Activated CD4-positive, CD25-positive, alpha-beta regulatory T cell treated with anti-CD3 and anti-CD28 coated beads, Interleukin-2, amount 50 U/mL, for 16 hours (primary cell): ENCODE results near the gene HIRA.
"Not testable (repeated sequence)": the region's sequence is repeated elsewhere in the genome, so short reads cannot be mapped to it uniquely, and the experiment has no call there.

Experiments
- DNase-seq: peaks from one replicate; pipeline ENCODE4 v3.0.0-alpha.2; 2020; ENCODE audit warnings: low read depth, low spot score

The HIRA gene

GRCh38 chr22:19385221-19385906 is 46.2 kb downstream of the HIRA start:
- no peak for DNase-seq

GRCh38 chr22:19383292-19383691 is 48.2 kb downstream of the HIRA start:
- DNase-seq, result no peak

DNA sequence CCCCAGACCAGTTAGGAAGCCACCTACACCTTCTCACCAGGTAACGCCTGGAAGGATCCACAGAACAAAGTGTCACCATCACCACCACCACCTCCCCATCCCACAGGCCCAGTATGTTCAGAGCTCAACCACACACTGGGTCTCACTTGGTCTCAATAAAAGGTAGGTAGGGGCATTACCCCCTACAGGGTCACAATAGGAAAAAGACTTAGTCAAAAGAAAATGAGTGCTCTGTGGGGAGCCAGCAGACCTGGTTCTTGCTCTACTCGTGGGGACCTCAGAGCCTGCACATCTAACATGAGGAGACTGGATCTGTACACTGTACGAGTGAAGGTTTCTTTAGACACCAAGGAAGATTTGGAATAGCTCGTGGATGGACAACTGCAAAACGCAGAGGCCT is 49.3 kb downstream of the HIRA start:
- DNase-seq, result no peak

GRCh38 chr22:19378344-19378674 is 53.2 kb downstream of the HIRA start:
- DNase-seq, result no peak

GRCh38 chr22:19377565-19378343 is 53.8 kb downstream of the HIRA start:
- DNase-seq, result no peak

GRCh38 chr22:19376971-19377370 is 54.6 kb downstream of the HIRA start:
- no peak for DNase-seq

GRCh38 chr22:19376247-19376646 is 55.3 kb downstream of the HIRA start:
- no peak for DNase-seq

GRCh38 chr22:19375435-19375834 is 56.1 kb downstream of the HIRA start:
- DNase-seq, result no peak

- DNase-seq, result no peak
These were observed 57.1 kb downstream of the HIRA start for GRCh38 chr22:19374410-19374809.

DNA sequence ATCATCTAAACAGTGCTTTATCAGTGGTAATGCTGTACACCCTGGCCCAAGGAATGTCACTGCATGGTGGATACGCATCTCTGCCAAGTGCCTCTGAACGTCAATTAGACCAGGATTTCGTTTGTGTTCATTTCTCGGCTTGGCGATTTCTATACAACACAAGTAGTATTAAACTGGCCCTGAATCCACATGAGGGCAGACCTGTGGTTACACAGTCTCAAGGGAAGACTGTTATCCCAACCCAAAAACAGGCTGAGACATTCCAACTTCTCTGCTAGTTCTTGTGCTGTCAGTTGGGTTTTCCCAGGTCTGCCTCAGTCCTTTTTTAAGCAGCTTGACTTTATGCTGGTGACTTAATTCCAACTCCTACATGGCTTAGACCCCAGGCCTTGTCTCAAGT is 58.1 kb downstream of the HIRA start:
- no peak for DNase-seq

GRCh38 chr22:19371893-19372292 is 59.6 kb downstream of the HIRA start:
- DNase-seq, result no peak

DNA sequence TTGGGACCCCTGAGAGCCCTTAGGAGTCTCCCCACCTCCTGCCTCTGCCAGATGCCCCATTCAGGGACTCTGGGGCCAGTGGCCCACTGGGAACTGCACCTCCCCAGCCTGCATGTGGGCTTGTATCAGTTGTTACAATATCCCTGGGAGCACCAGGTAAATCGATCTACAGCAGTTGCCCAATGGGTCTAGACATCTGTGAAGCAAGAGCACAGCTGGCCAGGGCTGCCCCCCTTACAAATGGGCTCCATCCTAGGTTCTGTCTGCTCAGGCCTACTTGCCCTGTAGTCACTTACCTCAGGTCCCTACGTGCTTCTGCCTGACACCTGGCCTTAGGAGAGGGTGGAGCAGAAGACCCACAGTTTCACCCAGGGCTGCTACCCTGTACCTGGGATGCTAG is 62.7 kb downstream of the HIRA start:
- DNase-seq, result no peak

GRCh38 chr22:19367763-19368367 is 63.7 kb downstream of the HIRA start:
- no peak for DNase-seq

DNA sequence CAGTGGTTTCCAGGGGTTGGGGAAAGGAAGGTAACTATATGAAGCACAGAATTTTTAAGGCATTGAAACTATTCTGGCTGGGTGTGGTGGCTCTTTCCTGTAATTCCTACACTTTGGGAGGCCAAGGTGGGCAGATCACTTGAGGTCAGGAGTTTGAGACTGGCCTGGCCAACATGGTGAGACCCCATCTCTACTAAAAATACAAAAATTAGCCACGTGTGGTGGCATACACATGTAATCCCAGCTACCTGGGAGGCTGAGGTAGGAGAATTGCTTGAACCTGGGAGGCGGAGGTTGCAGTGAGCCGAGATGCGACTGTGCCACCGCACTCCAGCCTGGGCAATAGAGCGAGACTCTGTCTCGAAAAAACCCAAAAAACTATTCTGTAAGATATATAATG is 68.0 kb downstream of the HIRA start:
- not testable (repeated sequence) for DNase-seq

GRCh38 chr22:19361501-19362103 is 69.9 kb downstream of the HIRA start:
- DNase-seq, result no peak

- DNase-seq, result no peak
These were observed 70.7 kb downstream of the HIRA start for GRCh38 chr22:19360862-19361261.

DNA sequence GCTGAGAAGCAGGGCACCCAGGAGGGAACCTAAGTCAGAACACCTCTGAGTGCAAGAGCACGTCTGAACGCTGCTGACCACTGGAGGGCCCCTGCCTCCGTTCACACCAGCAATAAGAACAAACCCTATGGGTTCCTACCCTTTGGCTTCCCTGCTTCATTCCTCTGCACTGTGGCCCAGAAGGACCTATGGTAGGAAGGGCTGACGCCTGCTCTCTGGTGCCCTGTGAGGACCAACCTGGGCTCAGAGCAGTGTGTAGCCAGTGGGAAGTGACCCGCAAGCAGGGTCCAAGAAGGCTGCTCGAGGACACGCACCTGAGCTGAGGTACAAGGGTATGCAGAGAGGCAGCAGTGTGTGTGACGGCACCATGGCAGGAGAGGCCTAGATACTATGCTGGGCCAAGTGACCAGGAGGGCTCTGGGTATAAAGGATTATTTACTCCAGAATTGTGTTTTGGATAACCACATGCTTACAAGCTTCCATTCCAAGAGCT is 71.2 kb downstream of the HIRA start:
- no peak for DNase-seq

DNA sequence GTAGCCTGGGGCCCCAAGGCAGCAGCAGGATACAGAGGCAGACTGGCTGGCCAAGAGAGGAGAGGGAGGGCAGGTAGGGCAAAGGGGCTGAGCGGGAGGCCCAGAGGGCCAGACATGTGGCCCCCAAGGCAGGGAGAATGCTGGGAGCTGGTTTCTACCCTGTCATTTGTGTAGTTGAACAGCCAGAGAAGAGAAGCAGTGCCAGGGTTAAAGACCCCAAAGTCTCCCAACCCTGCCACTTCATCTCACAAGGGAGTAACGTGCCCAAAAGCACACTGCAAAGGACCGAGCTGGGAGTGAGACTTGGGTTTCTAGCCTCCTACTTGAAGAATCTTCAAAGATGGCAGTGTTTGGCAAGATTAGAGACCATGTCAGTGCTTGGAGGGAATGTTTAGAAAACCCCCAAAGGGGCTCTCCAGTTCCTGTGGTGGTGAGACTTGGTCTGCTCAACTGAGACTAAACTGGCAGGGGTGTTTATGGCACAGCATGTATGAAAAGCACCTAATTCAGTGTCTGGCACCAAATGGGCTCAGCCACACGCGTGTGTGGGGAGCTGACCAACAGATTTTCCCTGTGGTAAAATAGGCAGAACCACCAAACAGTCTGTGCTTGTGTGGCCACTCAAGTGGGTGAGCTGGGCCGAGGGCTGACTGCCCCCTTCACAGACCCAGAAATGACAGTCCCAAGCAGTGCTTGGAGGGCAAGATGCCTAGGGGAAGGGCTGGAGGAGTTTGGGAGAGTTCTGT is 71.8 kb downstream of the HIRA start:
- DNase-seq, result no peak

- DNase-seq, result no peak
These were observed 72.6 kb downstream of the HIRA start for GRCh38 chr22:19358703-19359553.

DNA sequence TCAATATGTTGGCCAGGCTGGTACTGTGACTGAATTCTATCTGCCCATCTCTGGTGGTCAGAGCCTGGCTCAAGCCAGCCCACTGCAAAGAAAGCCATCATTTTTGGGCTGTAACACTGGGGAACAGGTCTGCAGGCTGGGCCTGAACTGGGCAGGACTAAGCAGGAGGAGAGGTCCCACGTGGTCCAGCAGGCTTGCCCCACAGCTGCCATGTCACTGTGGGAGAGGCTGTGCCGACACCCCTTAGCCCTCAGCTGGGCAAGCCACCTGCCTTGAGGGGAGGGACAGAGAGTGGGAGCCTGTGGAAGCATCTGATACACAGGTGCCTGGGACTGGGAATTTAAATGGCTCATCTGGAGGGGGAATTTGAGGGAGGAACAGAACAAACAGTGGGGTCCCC is 73.3 kb downstream of the HIRA start:
- no peak for DNase-seq
